H9 (cell line): Measurements from ENCODE around the gene GFRA1. TPM values are rescaled to one million over a fixed set of nuclear protein-coding genes. Genes with fewer than 3 reads are reported as not detected.
A peak's percentile ranks its signal among the peaks of the same experiment; 100 is the strongest.

ENCODE experiments used
- DNase-seq: peaks from one replicate; pipeline ENCODE4 v3.0.0-alpha.2; 2017
- H2AFZ ChIP-seq: one replicate; pipeline ENCODE4 v1.6.1; 2013; ENCODE audit warnings: mild to moderate bottlenecking, low read length, control low read depth, moderate library complexity
- H2AK5ac ChIP-seq: 2 replicates; pipeline ENCODE4 v1.6.1; 2013; ENCODE audit warnings: low read length, control low read depth, mixed read lengths; ENCODE audit not compliant: insufficient read length
- H2BK120ac ChIP-seq: one replicate; pipeline ENCODE4 v1.6.1; 2013; ENCODE audit warnings: low read depth, mild to moderate bottlenecking, low read length, control low read depth, inconsistent platforms; ENCODE audit not compliant: poor library complexity, severe bottlenecking
- H2BK12ac ChIP-seq: 2 replicates; pipeline ENCODE4 v1.6.1; 2013; ENCODE audit warnings: low read length, control low read depth, mixed read lengths, low read depth; ENCODE audit not compliant: insufficient read length
- H2BK15ac ChIP-seq: 2 replicates; pipeline ENCODE4 v1.6.1; 2013; ENCODE audit warnings: low read depth, low read length, control low read depth
- H2BK20ac ChIP-seq: one replicate; pipeline ENCODE4 v1.6.1; 2013; ENCODE audit warnings: low read depth, mild to moderate bottlenecking, low read length, control low read depth, inconsistent platforms; ENCODE audit not compliant: poor library complexity, severe bottlenecking
- H2BK5ac ChIP-seq: 2 replicates; pipeline ENCODE4 v1.6.1; 2013; ENCODE audit warnings: low read length, control low read depth, mixed read lengths; ENCODE audit not compliant: insufficient read length
- H3K14ac ChIP-seq: 2 replicates; pipeline ENCODE4 v1.6.1; 2013; ENCODE audit warnings: low read length, control low read depth; ENCODE audit not compliant: insufficient read depth
- H3K18ac ChIP-seq: 2 replicates; pipeline ENCODE4 v1.6.1; 2013; ENCODE audit warnings: low read depth, mild to moderate bottlenecking, mixed read lengths, low read length, control low read depth; ENCODE audit not compliant: insufficient read length
- H3K23ac ChIP-seq: 2 replicates; pipeline ENCODE4 v1.6.1; 2013; ENCODE audit warnings: low read length, control low read depth, mixed read lengths, low read depth; ENCODE audit not compliant: insufficient read length
- H3K23me2 ChIP-seq: 2 replicates; pipeline ENCODE4 v1.6.1; 2013; ENCODE audit warnings: low read depth, mild to moderate bottlenecking, mixed read lengths, low read length, control low read depth; ENCODE audit not compliant: insufficient read length, poor library complexity, severe bottlenecking
- H3K27ac ChIP-seq: 2 replicates; pipeline ENCODE4 v1.5.1; 2013; ENCODE audit warnings: low read length, control low read depth, mixed read lengths, low read depth; ENCODE audit not compliant: insufficient read length
- H3K27me3 ChIP-seq: 2 replicates; pipeline ENCODE4 v1.6.1; 2013; ENCODE audit warnings: low read length, control low read depth, inconsistent platforms; ENCODE audit not compliant: insufficient read depth
- H3K4ac ChIP-seq: 2 replicates; pipeline ENCODE4 v1.6.1; 2013; ENCODE audit warnings: low read depth, mild to moderate bottlenecking, control low read depth, inconsistent platforms, low read length, moderate library complexity
- H3K4me1 ChIP-seq: 2 replicates; pipeline ENCODE4 v1.6.1; 2013; ENCODE audit warnings: low read length, control low read depth, inconsistent platforms; ENCODE audit not compliant: insufficient read depth
- H3K4me2 ChIP-seq: 2 replicates; pipeline ENCODE4 v1.6.1; 2013; ENCODE audit warnings: low read length, control low read depth, mixed read lengths; ENCODE audit not compliant: insufficient read length, insufficient read depth
- H3K56ac ChIP-seq: 2 replicates; pipeline ENCODE4 v1.6.1; 2013; ENCODE audit warnings: low read depth, mild to moderate bottlenecking, mixed read lengths, low read length, control low read depth; ENCODE audit not compliant: insufficient read length
- H3K79me1 ChIP-seq: 2 replicates; pipeline ENCODE4 v1.6.1; 2013; ENCODE audit warnings: low read depth, mild to moderate bottlenecking, moderate library complexity, low read length, control low read depth, inconsistent platforms; ENCODE audit not compliant: insufficient read depth, poor library complexity, severe bottlenecking
- H3K79me2 ChIP-seq: 2 replicates; pipeline ENCODE4 v1.6.1; 2013; ENCODE audit warnings: low read length, control low read depth, inconsistent platforms; ENCODE audit not compliant: insufficient read depth
- H3K9ac ChIP-seq: 2 replicates; pipeline ENCODE4 v1.6.1; 2013; ENCODE audit warnings: low read length, control low read depth, mixed read lengths; ENCODE audit not compliant: insufficient read length; ENCODE audit errors: extremely low read depth
- H3K9me3 ChIP-seq: one replicate; pipeline ENCODE4 v1.6.1; 2013; ENCODE audit warnings: low read depth, low read length, inconsistent platforms; ENCODE audit not compliant: control insufficient read depth
- H3T11ph ChIP-seq: one replicate; pipeline ENCODE4 v1.6.1; 2013; ENCODE audit warnings: mild to moderate bottlenecking, low read length, control low read depth, inconsistent platforms
- H4K20me1 ChIP-seq: one replicate; pipeline ENCODE4 v1.6.1; 2013; ENCODE audit not compliant: control insufficient read depth, insufficient read length, insufficient read depth
- H4K5ac ChIP-seq: 2 replicates; pipeline ENCODE4 v1.6.1; 2013; ENCODE audit warnings: low read depth, mild to moderate bottlenecking, mixed read lengths, low read length, control low read depth; ENCODE audit not compliant: insufficient read length
- H4K8ac ChIP-seq: replicated peaks from 2 replicates; pipeline ENCODE4 v1.6.1; 2013; ENCODE audit warnings: low read length, control low read depth, mixed read lengths, low read depth; ENCODE audit not compliant: insufficient read length
- H4K91ac ChIP-seq: 2 replicates; pipeline ENCODE4 v1.6.1; 2013; ENCODE audit warnings: low read depth, mild to moderate bottlenecking, moderate library complexity, mixed read lengths, low read length, control low read depth; ENCODE audit not compliant: insufficient read length
- H3K27ac Mint-ChIP-seq, 3 experiments: 2 replicates in 2 of 3; 3 replicates in 1 of 3; pipeline ENCODE4 v1.8.0; 2020 to 2021; ENCODE audit warnings: mixed read lengths in 3 of 3, mild to moderate bottlenecking in 1 of 3, moderate library complexity in 1 of 3
- H3K27me3 Mint-ChIP-seq: 2 replicates; pipeline ENCODE4 v1.8.0; 2021; ENCODE audit warnings: low read depth, mild to moderate bottlenecking, moderate library complexity, mixed read lengths
- H3K36me3 Mint-ChIP-seq, 3 experiments: 2 replicates in 2 of 3; 3 replicates in 1 of 3; pipeline ENCODE4 v1.8.0; 2020 to 2021; ENCODE audit warnings: low read depth in 3 of 3, mixed read lengths in 3 of 3; ENCODE audit not compliant: insufficient read depth in 1 of 3
- H3K4me1 Mint-ChIP-seq, 2 experiments: 2 replicates each; pipeline ENCODE4 v1.8.0; 2020; ENCODE audit warnings: mixed read lengths in 2 of 2
- H3K4me3 Mint-ChIP-seq, 2 experiments: 2 replicates in 1 of 2; 3 replicates in 1 of 2; pipeline ENCODE4 v1.8.0; 2020 to 2021; ENCODE audit warnings: mild to moderate bottlenecking in 2 of 2, mixed read lengths in 2 of 2, moderate library complexity in 1 of 2
- H3K9me3 Mint-ChIP-seq, 2 experiments: 2 replicates in 1 of 2; 3 replicates in 1 of 2; pipeline ENCODE4 v1.8.0; 2020; ENCODE audit warnings: mild to moderate bottlenecking in 2 of 2, mixed read lengths in 2 of 2, moderate library complexity in 1 of 2
- CTCF ChIP-seq: fragments of 200-600 bp; sonication (generic); conservative IDR thresholded peaks from 3 replicates; pipeline ENCODE4 v1.8.0; 2021; ENCODE audit warnings: antibody characterized with exemption, mild to moderate bottlenecking
- WGBS: extraction: QIAGEN DNeasy Blood & Tissue Kit; methylation state at CpG from one replicate; pipeline ENCODE4 v1.1.7; 2013; ENCODE audit warnings: missing lambda C conversion rate, low lambda C conversion rate, mixed read lengths; ENCODE audit not compliant: insufficient read length; ENCODE audit errors: extremely low coverage; 5-methylcytosine and 5-hydroxymethylcytosine counted together
- total RNA-seq: library from RNA; stranded (reverse); gene quantifications from 2 replicates; pipeline ENCODE4 v1.2.1, GENCODE V29; 2021

Gene GFRA1
- total RNA-seq, 1 experiment from 2014 or later: 0.24 TPM

GRCh38 chr10:116069856-116070255 lies 203.2 kb downstream of the GFRA1 start:
- no peak overlapping the region for H3K27ac ChIP-seq
- H3K4ac ChIP-seq: no peak overlapping the region
- H3K4me3 Mint-ChIP-seq: no peak overlapping the region
- H4K91ac ChIP-seq: no peak overlapping the region
- H4K5ac ChIP-seq: no peak overlapping the region
- H2BK120ac ChIP-seq: no peak overlapping the region
- no peaks in the 10 kb centered on the region for H3K27me3 Mint-ChIP-seq
- H3K14ac ChIP-seq: peak overlapping the region; percentile 82
- no peak for TF ChIP-seq CTCF
- H2BK15ac ChIP-seq: no peak overlapping the region
- no peak overlapping the region for H4K8ac ChIP-seq
- no peak overlapping the region for H2BK20ac ChIP-seq
- no peak overlapping the region for H2BK5ac ChIP-seq
- no peak overlapping the region for H3K56ac ChIP-seq
- H3K79me1 ChIP-seq: no peaks in the 10 kb centered on the region
- no peaks in the 10 kb centered on the region for H3K9me3 Mint-ChIP-seq
- H2BK12ac ChIP-seq: no peak overlapping the region
- H3K4me2 ChIP-seq: no peak overlapping the region
- no peaks in the 10 kb centered on the region for H3K23me2 ChIP-seq
- no peak overlapping the region for H3T11ph ChIP-seq
- peak overlapping the region in 1 of 3 experiments; percentile 88; a peak in 1 of 7 replicates for H3K27ac Mint-ChIP-seq
- no peaks in the 10 kb centered on the region for H4K20me1 ChIP-seq
- H3K36me3 Mint-ChIP-seq: no peaks in the 10 kb centered on the region
- H3K4me1 ChIP-seq: 0 out of 2 replicates have a peak, but pooled peaks cover 2% of the 10 kb centered on the region
- H3K79me2 ChIP-seq: no peaks in the 10 kb centered on the region
- no peak overlapping the region for H2AK5ac ChIP-seq
- H3K9ac ChIP-seq: no peak overlapping the region
- no peak for DNase-seq
- H3K23ac ChIP-seq: no peak overlapping the region
- no peaks in the 10 kb centered on the region for H3K9me3 ChIP-seq
- H3K4me1 Mint-ChIP-seq: peaks cover 18 to 21% of the 10 kb centered on the region in 2 experiments
- WGBS: no CpG with 5 or more reads among the region's 5 CpGs
- H2AFZ ChIP-seq: no peak overlapping the region
- H3K27me3 ChIP-seq: no peaks in the 10 kb centered on the region
- H3K18ac ChIP-seq: peak overlapping the region; percentile 68
